ENCODE measurements around the gene PSD. TPM values are rescaled to one million over a fixed set of nuclear protein-coding genes. Genes with fewer than 3 reads are reported as not detected.
A peak's percentile ranks its signal among the peaks of the same experiment; 100 is the strongest.

The PSD gene
- 88.5 TPM for total RNA-seq (ENCODE audit: unreplicated experiment)
- long read RNA-seq, partial matches to known transcripts, result 4 of 6 reads
- long read RNA-seq, other reads (novel, unspliced or antisense), result 2 of 6 reads

GRCh38 chr10:102418622-102419268 lies at the start of gene PSD:
TSS of gene PSD (minus strand) at chr10:102418785. CDS start at chr10:102417038, 1,747 bp downstream.
- Mint-ChIP-seq H3K4me1 (ENCODE audit: low read depth, unreplicated experiment) (peaks cover 23% of the 10 kb centered on the region), H3K27ac (ENCODE audit: unreplicated experiment) (peak within 1 kb of the TSS; percentile 98), H3K9me3 (ENCODE audit: unreplicated experiment) (peaks cover 12% of the 10 kb centered on the region), H3K27me3 (ENCODE audit: unreplicated experiment) (peaks cover 11% of the 10 kb centered on the region), H3K4me3 (ENCODE audit: unreplicated experiment) (peak within 1 kb of the TSS; percentile 84), H3K36me3 (ENCODE audit: unreplicated experiment) (no peaks in the 10 kb centered on the region)
- TF ChIP-seq, protein P1, sequence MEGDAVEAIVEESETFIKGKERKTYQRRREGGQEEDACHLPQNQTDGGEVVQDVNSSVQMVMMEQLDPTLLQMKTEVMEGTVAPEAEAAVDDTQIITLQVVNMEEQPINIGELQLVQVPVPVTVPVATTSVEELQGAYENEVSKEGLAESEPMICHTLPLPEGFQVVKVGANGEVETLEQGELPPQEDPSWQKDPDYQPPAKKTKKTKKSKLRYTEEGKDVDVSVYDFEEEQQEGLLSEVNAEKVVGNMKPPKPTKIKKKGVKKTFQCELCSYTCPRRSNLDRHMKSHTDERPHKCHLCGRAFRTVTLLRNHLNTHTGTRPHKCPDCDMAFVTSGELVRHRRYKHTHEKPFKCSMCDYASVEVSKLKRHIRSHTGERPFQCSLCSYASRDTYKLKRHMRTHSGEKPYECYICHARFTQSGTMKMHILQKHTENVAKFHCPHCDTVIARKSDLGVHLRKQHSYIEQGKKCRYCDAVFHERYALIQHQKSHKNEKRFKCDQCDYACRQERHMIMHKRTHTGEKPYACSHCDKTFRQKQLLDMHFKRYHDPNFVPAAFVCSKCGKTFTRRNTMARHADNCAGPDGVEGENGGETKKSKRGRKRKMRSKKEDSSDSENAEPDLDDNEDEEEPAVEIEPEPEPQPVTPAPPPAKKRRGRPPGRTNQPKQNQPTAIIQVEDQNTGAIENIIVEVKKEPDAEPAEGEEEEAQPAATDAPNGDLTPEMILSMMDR (IDR thresholded peaks at IDR 0.05; ENCODE audit: partially characterized antibody, unreplicated experiment), result no peak
- DNase-seq, result peak; percentile 79

DNA sequence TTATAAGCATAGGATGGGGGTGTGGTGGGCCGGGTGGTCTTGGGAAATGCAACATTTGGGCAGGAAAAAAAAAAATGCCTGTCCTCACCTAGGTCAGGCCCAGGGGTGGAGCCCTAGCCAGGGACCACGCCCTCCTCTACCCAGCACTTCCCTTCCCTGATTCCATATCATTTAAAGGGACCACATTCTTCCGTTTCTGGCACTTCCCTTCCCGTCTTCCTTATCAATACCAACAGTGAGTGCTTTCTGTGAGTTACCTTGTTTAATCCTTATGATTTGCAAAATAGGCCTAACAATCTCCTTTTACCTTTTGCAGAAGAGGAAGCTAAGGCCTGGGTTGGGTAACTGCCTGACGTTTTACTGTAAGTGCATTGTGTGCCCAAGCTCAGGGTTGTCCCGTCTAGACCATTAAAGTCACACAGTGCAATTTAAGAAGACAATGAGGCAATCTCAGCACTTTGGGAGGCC lies 49.4 kb upstream of the PSD start:
- TF ChIP-seq, protein P1 (IDR thresholded peaks at IDR 0.05; ENCODE audit: partially characterized antibody, unreplicated experiment), result no peak
- peaks cover 1% of the 10 kb centered on the region for H3K27me3 Mint-ChIP-seq (ENCODE audit: unreplicated experiment)
- H3K9me3 Mint-ChIP-seq (ENCODE audit: unreplicated experiment), result peaks cover 9% of the 10 kb centered on the region
- peak overlapping the region; percentile 12 for H3K27ac Mint-ChIP-seq (ENCODE audit: unreplicated experiment)
- DNase-seq, result no peak
- no peaks in the 10 kb centered on the region for H3K36me3 Mint-ChIP-seq (ENCODE audit: unreplicated experiment)
- no peak overlapping the region for H3K4me3 Mint-ChIP-seq (ENCODE audit: unreplicated experiment)
- H3K4me1 Mint-ChIP-seq (ENCODE audit: low read depth, unreplicated experiment), result peaks cover 6% of the 10 kb centered on the region

DNA sequence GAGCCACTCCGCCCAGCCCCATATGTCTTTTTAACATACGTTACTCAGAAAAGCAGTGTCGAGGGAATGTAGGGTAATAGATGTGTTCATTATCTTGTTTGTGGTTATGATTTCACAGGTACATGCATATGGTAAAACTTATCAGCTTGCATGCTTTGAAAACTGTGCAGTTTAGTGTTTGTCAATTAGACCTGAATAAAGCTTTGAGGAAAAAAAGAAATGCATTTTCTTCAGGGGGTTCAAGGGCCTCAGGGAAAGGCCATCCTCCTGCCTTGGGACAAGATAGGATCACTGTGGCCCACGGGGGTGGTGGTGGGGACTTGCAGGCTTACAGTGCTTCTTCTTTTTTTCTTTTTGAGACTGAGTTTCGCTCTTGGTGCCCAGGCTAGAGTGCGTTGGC lies 48.7 kb upstream of the PSD start:
- Mint-ChIP-seq H3K27ac (ENCODE audit: unreplicated experiment) (no peak overlapping the region), H3K36me3 (ENCODE audit: unreplicated experiment) (no peaks in the 10 kb centered on the region), H3K4me1 (ENCODE audit: low read depth, unreplicated experiment) (peaks cover 12% of the 10 kb centered on the region), H3K27me3 (ENCODE audit: unreplicated experiment) (peaks cover 1% of the 10 kb centered on the region), H3K9me3 (ENCODE audit: unreplicated experiment) (peaks cover 11% of the 10 kb centered on the region), H3K4me3 (ENCODE audit: unreplicated experiment) (no peak overlapping the region)
- DNase-seq, result no peak
- TF ChIP-seq, protein P1 (IDR thresholded peaks at IDR 0.05; ENCODE audit: partially characterized antibody, unreplicated experiment), result no peak

- Mint-ChIP-seq H3K4me1 (ENCODE audit: low read depth, unreplicated experiment) (peaks cover 24% of the 10 kb centered on the region), H3K4me3 (ENCODE audit: unreplicated experiment) (no peak overlapping the region), H3K27me3 (ENCODE audit: unreplicated experiment) (peaks cover 4% of the 10 kb centered on the region), H3K9me3 (ENCODE audit: unreplicated experiment) (peaks cover 16% of the 10 kb centered on the region), H3K27ac (ENCODE audit: unreplicated experiment) (no peak overlapping the region), H3K36me3 (ENCODE audit: unreplicated experiment) (no peaks in the 10 kb centered on the region)
- DNase-seq, result no peak
- TF ChIP-seq, protein P1 (IDR thresholded peaks at IDR 0.05; ENCODE audit: partially characterized antibody, unreplicated experiment), result no peak
Observed at GRCh38 chr10:102465466-102465865, 46.9 kb upstream of the PSD start.

GRCh38 chr10:102463983-102464382 lies 45.4 kb upstream of the PSD start:
- H3K4me3 Mint-ChIP-seq (ENCODE audit: unreplicated experiment), result no peak overlapping the region
- peaks cover 24% of the 10 kb centered on the region for H3K4me1 Mint-ChIP-seq (ENCODE audit: low read depth, unreplicated experiment)
- no peak for DNase-seq
- H3K9me3 Mint-ChIP-seq (ENCODE audit: unreplicated experiment), result peaks cover 15% of the 10 kb centered on the region
- peaks cover 4% of the 10 kb centered on the region for H3K27me3 Mint-ChIP-seq (ENCODE audit: unreplicated experiment)
- no peaks in the 10 kb centered on the region for H3K36me3 Mint-ChIP-seq (ENCODE audit: unreplicated experiment)
- TF ChIP-seq, protein P1 (IDR thresholded peaks at IDR 0.05; ENCODE audit: partially characterized antibody, unreplicated experiment), result no peak
- H3K27ac Mint-ChIP-seq (ENCODE audit: unreplicated experiment), result no peak overlapping the region
